HFF-Myc (cell line): ENCODE measurements around the gene PWWP2B.

Experiments used
- DNase-seq: peaks from one replicate; pipeline ENCODE4 v3.0.0-alpha.2; 2011; ENCODE audit warnings: low read depth; ENCODE audit errors: extremely low read depth
- H3K4me3 ChIP-seq: replicated peaks from 2 replicates; pipeline ENCODE4 v1.5.1; 2011; ENCODE audit warnings: low read depth, mild to moderate bottlenecking, control low read depth, low read length
- CTCF ChIP-seq: IDR thresholded peaks from 2 replicates; pipeline ENCODE4 v1.5.1; 2012; ENCODE audit warnings: mild to moderate bottlenecking, low read depth, low read length, control low read depth; ENCODE audit errors: missing control alignments

PWWP2B gene

GRCh38 chr10:132363376-132363775 is 33.6 kb upstream of the PWWP2B start:
- no peak for TF ChIP-seq CTCF
- H3K4me3 ChIP-seq, result no peak overlapping the region
- DNase-seq, result no peak

- H3K4me3 ChIP-seq, result no peak overlapping the region
- no peak for TF ChIP-seq CTCF
- DNase-seq, result no peak
These were observed 32.9 kb upstream of the PWWP2B start for GRCh38 chr10:132363921-132364593.

- H3K4me3 ChIP-seq, result no peak overlapping the region
- TF ChIP-seq CTCF, result no peak
- no peak for DNase-seq
These were observed 32.4 kb upstream of the PWWP2B start for GRCh38 chr10:132364594-132364970.

- DNase-seq, result no peak
- H3K4me3 ChIP-seq, result no peak overlapping the region
- no peak for TF ChIP-seq CTCF
These were observed 31.9 kb upstream of the PWWP2B start for GRCh38 chr10:132365102-132365501.

GRCh38 chr10:132366006-132366405 is 31.0 kb upstream of the PWWP2B start:
- H3K4me3 ChIP-seq, result no peak overlapping the region
- no peak for TF ChIP-seq CTCF
- no peak for DNase-seq

- TF ChIP-seq CTCF, result no peak
- no peak overlapping the region for H3K4me3 ChIP-seq
- no peak for DNase-seq
These were observed 30.5 kb upstream of the PWWP2B start for GRCh38 chr10:132366499-132366898.

- no peak for TF ChIP-seq CTCF
- no peak for DNase-seq
- no peak overlapping the region for H3K4me3 ChIP-seq
These were observed 28.6 kb upstream of the PWWP2B start for GRCh38 chr10:132368391-132368790.
